GM23338 (cell line): ENCODE results near the gene AK9. TPM values are rescaled to one million over a fixed set of nuclear protein-coding genes. Genes with fewer than 3 reads are reported as not detected.

Experiments used
- ATAC-seq: fragments of 200-7000 bp; cut with Tn5 transposase; 3 replicates; pipeline ENCODE4 v1.9.1; 2020
- DNase-seq: peaks from one replicate; pipeline ENCODE4 v3.0.0-alpha.2; 2015; ENCODE audit warnings: low spot score
- H2AFZ ChIP-seq: fragments of 200-600 bp; sonication (generic); 2 replicates; pipeline ENCODE4 v1.8.0; 2016; ENCODE audit warnings: antibody characterized with exemption, mild to moderate bottlenecking, moderate library complexity
- H3F3A ChIP-seq: fragments of 200-600 bp; sonication (generic); replicated peaks from 2 replicates; pipeline ENCODE4 v1.8.0; 2017; ENCODE audit warnings: antibody characterized with exemption, mixed run types, low read depth
- H3K27ac ChIP-seq: fragments of 200-600 bp; sonication (generic); 2 replicates; pipeline ENCODE4 v1.6.1; 2016; ENCODE audit warnings: low read depth
- H3K27me3 ChIP-seq: fragments of 200-600 bp; sonication (generic); 2 replicates; pipeline ENCODE4 v1.8.0; 2016; ENCODE audit warnings: mild to moderate bottlenecking, mixed run types, moderate library complexity; ENCODE audit not compliant: insufficient read depth
- H3K36me3 ChIP-seq: fragments of 200-600 bp; sonication (generic); 2 replicates; pipeline ENCODE4 v1.8.0; 2016; ENCODE audit warnings: mild to moderate bottlenecking; ENCODE audit not compliant: insufficient read depth
- H3K4me1 ChIP-seq: fragments of 200-600 bp; sonication (generic); 2 replicates; pipeline ENCODE4 v1.8.0; 2016; ENCODE audit warnings: mild to moderate bottlenecking, moderate library complexity; ENCODE audit not compliant: insufficient read depth
- H3K4me2 ChIP-seq: fragments of 200-600 bp; sonication (generic); 2 replicates; pipeline ENCODE4 v1.7.1; 2017; ENCODE audit warnings: mixed run types
- H3K4me3 ChIP-seq: fragments of 200-600 bp; sonication (generic); 2 replicates; pipeline ENCODE4 v1.6.1; 2016; ENCODE audit warnings: mixed run types
- H3K79me2 ChIP-seq: fragments of 200-600 bp; sonication (generic); replicated peaks from 2 replicates; pipeline ENCODE4 v1.8.0; 2017; ENCODE audit warnings: mild to moderate bottlenecking; ENCODE audit not compliant: insufficient read depth
- H3K9me2 ChIP-seq: fragments of 200-600 bp; sonication (generic); 2 replicates; pipeline ENCODE4 v1.8.0; 2017; ENCODE audit not compliant: insufficient read depth
- H4K20me1 ChIP-seq: fragments of 200-600 bp; sonication (generic); replicated peaks from 2 replicates; pipeline ENCODE4 v1.8.0; 2017; ENCODE audit warnings: mild to moderate bottlenecking; ENCODE audit not compliant: insufficient read depth
- H3K27ac Mint-ChIP-seq: 2 replicates; pipeline ENCODE4 v1.8.0; 2020; ENCODE audit warnings: inconsistent platforms, mild to moderate bottlenecking, moderate library complexity, mixed read lengths
- H3K27me3 Mint-ChIP-seq: 3 replicates; pipeline ENCODE4 v1.8.0; 2022; ENCODE audit warnings: low read depth, mild to moderate bottlenecking, moderate library complexity, mixed read lengths, inconsistent platforms; ENCODE audit not compliant: insufficient read depth, poor library complexity
- H3K36me3 Mint-ChIP-seq: 3 replicates; pipeline ENCODE4 v1.8.0; 2021; ENCODE audit warnings: low read depth, mild to moderate bottlenecking, inconsistent platforms, moderate library complexity, mixed read lengths
- H3K4me1 Mint-ChIP-seq: 3 replicates; pipeline ENCODE4 v1.8.0; 2020; ENCODE audit warnings: mild to moderate bottlenecking, inconsistent platforms, mixed read lengths
- H3K4me3 Mint-ChIP-seq: 3 replicates; pipeline ENCODE4 v1.8.0; 2021; ENCODE audit warnings: moderate library complexity, mild to moderate bottlenecking, inconsistent platforms, mixed read lengths
- H3K9me3 Mint-ChIP-seq: 3 replicates; pipeline ENCODE4 v1.8.0; 2020; ENCODE audit warnings: moderate library complexity, mild to moderate bottlenecking, inconsistent platforms, mixed read lengths
- CREB1 ChIP-seq: fragments of 250-450 bp; sonication (Bioruptor Pico); IDR thresholded peaks from 2 replicates; pipeline ENCODE4 v1.5.0; 2020; ENCODE audit warnings: low read depth, mild to moderate bottlenecking, moderate library complexity
- EZH2 ChIP-seq: fragments of 200-600 bp; sonication (generic); IDR thresholded peaks from one replicate; pipeline ENCODE4 v1.8.0; 2017; ENCODE audit warnings: antibody characterized with exemption, mild to moderate bottlenecking, low read depth; ENCODE audit not compliant: unreplicated experiment
- EZH2phosphoT487 ChIP-seq: fragments of 200-600 bp; sonication (generic); IDR thresholded peaks from one replicate; pipeline ENCODE4 v1.8.1; 2018; ENCODE audit warnings: antibody characterized with exemption; ENCODE audit not compliant: unreplicated experiment
- JUNB ChIP-seq: IDR thresholded peaks from one replicate; pipeline ENCODE4 v1.6.1; 2016; ENCODE audit warnings: antibody characterized with exemption; ENCODE audit not compliant: unreplicated experiment
- NANOG ChIP-seq: IDR thresholded peaks from 2 replicates; pipeline ENCODE4 v1.6.1; 2016; ENCODE audit warnings: antibody characterized with exemption, borderline replicate concordance
- POLR2AphosphoS5 ChIP-seq: IDR thresholded peaks from 2 replicates; pipeline ENCODE4 v1.6.1; 2016; ENCODE audit warnings: antibody characterized with exemption, low read depth
- STAT1 ChIP-seq: IDR thresholded peaks from one replicate; pipeline ENCODE4 v1.6.1; 2016; ENCODE audit warnings: antibody characterized with exemption; ENCODE audit not compliant: unreplicated experiment
- ZNF114 ChIP-seq: fragments of 250-450 bp; sonication (Bioruptor Pico); IDR thresholded peaks from 2 replicates; pipeline ENCODE4 v1.5.0; 2020; ENCODE audit warnings: mild to moderate bottlenecking, moderate library complexity
- polyA plus RNA-seq: library from polyadenylated mRNA; unstranded; fragments of >200 nt; fragmentation: Nextera tagmentation; extraction: Ambion mirVana; gene quantifications from 2 replicates; pipeline ENCODE4 v1.2.1, GENCODE V29; 2016
- total RNA-seq: library from RNA; depleted of rRNA; stranded (reverse); fragments of >200 nt; shearing (Covaris generic); gene quantifications from 2 replicates; pipeline ENCODE4 v1.2.3, GENCODE V29; 2014
- TF ChIP-seq, protein P1 (sequence below): fragments of 250-450 bp; sonication (Bioruptor Pico); IDR thresholded peaks from 2 replicates; pipeline ENCODE4 v1.5.0; 2020; ENCODE audit warnings: mild to moderate bottlenecking, moderate library complexity
- TF ChIP-seq, protein P2 (sequence below): IDR thresholded peaks from 2 replicates; pipeline ENCODE4 v1.6.1; 2016; ENCODE audit warnings: antibody characterized with exemption

The AK9 gene
- total and polyA plus RNA-seq, 2 experiments from 2014 or later = 2.0 to 6.4 TPM

DNA sequence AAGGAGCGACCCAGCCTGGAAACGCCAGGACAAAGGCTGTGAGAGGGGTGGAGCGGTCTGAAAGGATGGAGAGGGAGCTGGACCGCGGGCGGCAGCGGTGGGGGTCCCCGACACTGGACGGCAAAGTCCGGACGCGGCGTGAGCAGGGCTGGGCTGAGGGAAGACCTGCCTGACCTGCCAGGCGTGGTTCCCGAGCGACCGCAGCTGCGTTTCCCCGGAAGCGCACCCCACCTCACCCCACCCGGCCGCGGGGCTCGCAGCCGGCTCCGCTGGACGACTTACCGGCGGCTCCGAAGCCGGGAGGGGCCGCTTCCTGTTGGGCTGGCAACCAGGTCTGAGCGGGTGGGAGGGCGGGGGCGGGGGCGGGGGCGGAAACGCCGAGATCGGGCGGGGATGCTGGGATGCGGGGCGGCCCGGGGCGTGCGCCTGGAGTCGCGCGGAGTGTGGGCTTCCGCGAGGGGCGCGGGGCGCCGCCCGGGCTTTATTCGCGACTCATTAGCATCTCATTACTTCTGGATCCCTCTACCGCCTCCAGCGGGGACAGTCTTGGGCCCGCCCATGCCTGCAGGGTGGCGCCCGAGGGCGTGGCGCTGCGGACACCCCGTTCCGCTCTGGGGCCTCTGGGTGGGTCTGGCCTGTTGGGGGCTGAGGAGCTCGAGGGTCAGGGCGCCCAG, 235.4 kb downstream of the AK9 start, which contains the start of gene MICAL1:
Gene MICAL1 (minus strand): TSS at position 336 of the 674 bp plus-strand sequence. CDS start 1,576 bp downstream, outside the sequence.
- Histone ChIP-seq H3K27ac (no peak within 1 kb of the TSS), H2AFZ (peak within 1 kb of the TSS; percentile 99), H3K27me3 (no peaks in the 10 kb centered on the region; the same call in 1 of the 2 replicates), H3F3A (peaks cover 9% of the 10 kb centered on the region; the same call in 1 of the 2 replicates), H3K4me1 (peaks cover 30% of the 10 kb centered on the region), H3K4me2 (peak within 1 kb of the TSS; percentile 91), H3K36me3 (no peaks in the 10 kb centered on the region), H3K79me2 (no peaks in the 10 kb centered on the region), H3K9me2 (no peaks in the 10 kb centered on the region), H4K20me1 (peaks cover 4% of the 10 kb centered on the region), H3K4me3 (peak within 1 kb of the TSS; percentile 94)
- Mint-ChIP-seq H3K27me3 (peaks cover 27% of the 10 kb centered on the region), H3K9me3 (no peaks in the 10 kb centered on the region), H3K4me1 (peaks cover 38% of the 10 kb centered on the region), H3K27ac (no peak within 1 kb of the TSS), H3K36me3 (peaks cover 2% of the 10 kb centered on the region; the same call in 2 of the 3 replicates), H3K4me3 (peak within 1 kb of the TSS; percentile 97)
- DNase-seq = peak; percentile 72
- TF ChIP-seq NANOG (no peak), POLR2AphosphoS5 (peak; percentile 65)
- peak; percentile 78 for ATAC-seq

DNA sequence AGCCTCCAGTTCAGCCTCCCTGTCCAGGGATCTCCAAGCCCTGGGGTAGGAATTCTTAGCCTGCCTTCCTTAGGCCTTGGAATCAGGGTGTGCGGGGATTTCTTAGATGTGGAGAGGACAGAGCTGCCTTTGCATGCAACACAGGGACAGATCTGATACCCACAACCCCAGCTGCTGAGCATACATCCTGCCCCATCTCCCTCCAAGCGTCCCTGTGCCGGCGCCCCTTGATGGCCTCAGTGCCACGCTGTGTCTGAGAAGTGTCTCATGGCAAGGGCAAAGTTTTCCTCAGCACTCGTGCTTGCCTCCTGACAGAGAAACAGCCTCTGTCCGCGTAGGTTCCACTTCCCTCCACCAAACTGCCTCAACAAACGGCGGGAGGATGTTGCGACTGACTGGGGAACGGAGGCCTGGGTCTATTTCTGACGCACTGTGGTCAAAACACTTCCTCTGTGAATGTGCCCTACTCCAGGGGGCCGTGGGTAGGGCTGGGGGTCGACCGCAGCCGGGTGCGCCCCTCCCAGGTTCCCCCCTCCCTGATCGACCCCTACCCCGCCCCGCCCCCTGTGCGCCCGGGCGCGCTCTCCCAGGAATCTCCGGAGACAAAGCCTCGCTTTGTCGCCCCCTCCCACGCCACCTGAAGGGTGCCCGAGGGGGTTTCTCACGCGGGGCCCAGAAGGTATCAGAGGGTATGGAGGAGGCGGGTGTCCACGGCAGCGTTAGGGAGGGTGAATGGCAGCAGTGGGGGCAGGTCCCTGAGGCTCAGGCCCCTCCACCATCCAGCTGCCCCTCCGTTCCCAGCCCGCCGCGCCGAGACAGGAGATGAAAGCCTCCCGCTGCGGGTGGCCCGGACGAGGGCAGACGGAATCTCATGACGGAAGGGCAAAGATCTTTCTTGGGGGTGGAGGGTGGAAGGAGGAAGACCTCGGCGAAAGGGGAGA, 236.2 kb downstream of the AK9 start:
- no peaks in the 10 kb centered on the region; the same call in 1 of the 2 replicates for H3K27me3 ChIP-seq
- peak overlapping the region; percentile 91 for H3K4me2 ChIP-seq
- Mint-ChIP-seq H3K27ac (no peak overlapping the region), H3K4me1 (peaks cover 43% of the 10 kb centered on the region), H3K36me3 (no peaks in the 10 kb centered on the region; the same call in 1 of the 3 replicates), H3K27me3 (peaks cover 28% of the 10 kb centered on the region), H3K4me3 (peak overlapping the region; percentile 97), H3K9me3 (no peaks in the 10 kb centered on the region)
- peaks cover 9% of the 10 kb centered on the region; the same call in 1 of the 2 replicates for H3F3A ChIP-seq
- no peaks in the 10 kb centered on the region for H3K36me3 ChIP-seq
- no peaks in the 10 kb centered on the region for H3K79me2 ChIP-seq
- H3K4me1 ChIP-seq = peaks cover 30% of the 10 kb centered on the region
- ATAC-seq = peak; percentile 14
- peak overlapping the region; percentile 99 for H2AFZ ChIP-seq
- no peak for TF ChIP-seq EZH2
- no peak for TF ChIP-seq JUNB
- TF ChIP-seq CREB1 = no peak
- no peak for TF ChIP-seq NANOG
- TF ChIP-seq ZNF114 (CRISPR knock-in tag) = no peak
- TF ChIP-seq POLR2AphosphoS5 = no peak; the same call in 1 of the 2 replicates
- TF ChIP-seq, protein P1, sequence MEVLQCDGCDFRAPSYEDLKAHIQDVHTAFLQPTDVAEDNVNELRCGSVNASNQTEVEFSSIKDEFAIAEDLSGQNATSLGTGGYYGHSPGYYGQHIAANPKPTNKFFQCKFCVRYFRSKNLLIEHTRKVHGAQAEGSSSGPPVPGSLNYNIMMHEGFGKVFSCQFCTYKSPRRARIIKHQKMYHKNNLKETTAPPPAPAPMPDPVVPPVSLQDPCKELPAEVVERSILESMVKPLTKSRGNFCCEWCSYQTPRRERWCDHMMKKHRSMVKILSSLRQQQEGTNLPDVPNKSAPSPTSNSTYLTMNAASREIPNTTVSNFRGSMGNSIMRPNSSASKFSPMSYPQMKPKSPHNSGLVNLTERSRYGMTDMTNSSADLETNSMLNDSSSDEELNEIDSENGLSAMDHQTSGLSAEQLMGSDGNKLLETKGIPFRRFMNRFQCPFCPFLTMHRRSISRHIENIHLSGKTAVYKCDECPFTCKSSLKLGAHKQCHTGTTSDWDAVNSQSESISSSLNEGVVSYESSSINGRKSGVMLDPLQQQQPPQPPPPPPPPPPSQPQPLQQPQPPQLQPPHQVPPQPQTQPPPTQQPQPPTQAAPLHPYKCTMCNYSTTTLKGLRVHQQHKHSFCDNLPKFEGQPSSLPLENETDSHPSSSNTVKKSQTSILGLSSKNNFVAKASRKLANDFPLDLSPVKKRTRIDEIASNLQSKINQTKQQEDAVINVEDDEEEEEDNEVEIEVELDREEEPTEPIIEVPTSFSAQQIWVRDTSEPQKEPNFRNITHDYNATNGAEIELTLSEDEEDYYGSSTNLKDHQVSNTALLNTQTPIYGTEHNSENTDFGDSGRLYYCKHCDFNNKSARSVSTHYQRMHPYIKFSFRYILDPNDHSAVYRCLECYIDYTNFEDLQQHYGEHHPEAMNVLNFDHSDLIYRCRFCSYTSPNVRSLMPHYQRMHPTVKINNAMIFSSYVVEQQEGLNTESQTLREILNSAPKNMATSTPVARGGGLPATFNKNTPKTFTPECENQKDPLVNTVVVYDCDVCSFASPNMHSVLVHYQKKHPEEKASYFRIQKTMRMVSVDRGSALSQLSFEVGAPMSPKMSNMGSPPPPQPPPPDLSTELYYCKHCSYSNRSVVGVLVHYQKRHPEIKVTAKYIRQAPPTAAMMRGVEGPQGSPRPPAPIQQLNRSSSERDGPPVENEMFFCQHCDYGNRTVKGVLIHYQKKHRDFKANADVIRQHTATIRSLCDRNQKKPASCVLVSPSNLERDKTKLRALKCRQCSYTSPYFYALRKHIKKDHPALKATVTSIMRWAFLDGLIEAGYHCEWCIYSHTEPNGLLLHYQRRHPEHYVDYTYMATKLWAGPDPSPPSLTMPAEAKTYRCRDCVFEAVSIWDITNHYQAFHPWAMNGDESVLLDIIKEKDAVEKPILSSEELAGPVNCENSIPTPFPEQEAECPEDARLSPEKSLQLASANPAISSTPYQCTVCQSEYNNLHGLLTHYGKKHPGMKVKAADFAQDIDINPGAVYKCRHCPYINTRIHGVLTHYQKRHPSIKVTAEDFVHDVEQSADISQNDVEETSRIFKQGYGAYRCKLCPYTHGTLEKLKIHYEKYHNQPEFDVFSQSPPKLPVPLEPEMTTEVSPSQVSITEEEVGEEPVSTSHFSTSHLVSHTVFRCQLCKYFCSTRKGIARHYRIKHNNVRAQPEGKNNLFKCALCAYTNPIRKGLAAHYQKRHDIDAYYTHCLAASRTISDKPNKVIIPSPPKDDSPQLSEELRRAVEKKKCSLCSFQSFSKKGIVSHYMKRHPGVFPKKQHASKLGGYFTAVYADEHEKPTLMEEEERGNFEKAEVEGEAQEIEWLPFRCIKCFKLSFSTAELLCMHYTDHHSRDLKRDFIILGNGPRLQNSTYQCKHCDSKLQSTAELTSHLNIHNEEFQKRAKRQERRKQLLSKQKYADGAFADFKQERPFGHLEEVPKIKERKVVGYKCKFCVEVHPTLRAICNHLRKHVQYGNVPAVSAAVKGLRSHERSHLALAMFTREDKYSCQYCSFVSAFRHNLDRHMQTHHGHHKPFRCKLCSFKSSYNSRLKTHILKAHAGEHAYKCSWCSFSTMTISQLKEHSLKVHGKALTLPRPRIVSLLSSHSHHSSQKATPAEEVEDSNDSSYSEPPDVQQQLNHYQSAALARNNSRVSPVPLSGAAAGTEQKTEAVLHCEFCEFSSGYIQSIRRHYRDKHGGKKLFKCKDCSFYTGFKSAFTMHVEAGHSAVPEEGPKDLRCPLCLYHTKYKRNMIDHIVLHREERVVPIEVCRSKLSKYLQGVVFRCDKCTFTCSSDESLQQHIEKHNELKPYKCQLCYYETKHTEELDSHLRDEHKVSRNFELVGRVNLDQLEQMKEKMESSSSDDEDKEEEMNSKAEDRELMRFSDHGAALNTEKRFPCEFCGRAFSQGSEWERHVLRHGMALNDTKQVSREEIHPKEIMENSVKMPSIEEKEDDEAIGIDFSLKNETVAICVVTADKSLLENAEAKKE (CRISPR knock-in tag) = no peak
- TF ChIP-seq, protein P2, sequence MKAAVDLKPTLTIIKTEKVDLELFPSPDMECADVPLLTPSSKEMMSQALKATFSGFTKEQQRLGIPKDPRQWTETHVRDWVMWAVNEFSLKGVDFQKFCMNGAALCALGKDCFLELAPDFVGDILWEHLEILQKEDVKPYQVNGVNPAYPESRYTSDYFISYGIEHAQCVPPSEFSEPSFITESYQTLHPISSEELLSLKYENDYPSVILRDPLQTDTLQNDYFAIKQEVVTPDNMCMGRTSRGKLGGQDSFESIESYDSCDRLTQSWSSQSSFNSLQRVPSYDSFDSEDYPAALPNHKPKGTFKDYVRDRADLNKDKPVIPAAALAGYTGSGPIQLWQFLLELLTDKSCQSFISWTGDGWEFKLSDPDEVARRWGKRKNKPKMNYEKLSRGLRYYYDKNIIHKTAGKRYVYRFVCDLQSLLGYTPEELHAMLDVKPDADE = no peak
- no peak for TF ChIP-seq STAT1
- TF ChIP-seq EZH2phosphoT487 = no peak
- no peak overlapping the region for H3K27ac ChIP-seq
- peak overlapping the region; percentile 94 for H3K4me3 ChIP-seq
- peak; percentile 48 for DNase-seq
- H4K20me1 ChIP-seq = peaks cover 4% of the 10 kb centered on the region
- H3K9me2 ChIP-seq = no peaks in the 10 kb centered on the region
